Transverse colon (tissue), 3 donors: ENCODE data around the gene CGREF1.

Experiments used
- EP300 ChIP-seq: sonication (generic); formaldehyde crosslinking; IDR thresholded peaks from one replicate; pipeline ENCODE4 v1.6.1; 2017; ENCODE audit warnings: antibody characterized with exemption, low read depth
- TF ChIP-seq, protein P1 (sequence below), 5 experiments: fragments of 200-600 bp in 3 of 5; fragments of 450-650 bp in 2 of 5; sonication (generic) in 3 of 5; IDR thresholded peaks; 1 replicate in 2 of 5; 2 replicates in 3 of 5; pipeline ENCODE4 v1.5.1; 2016 to 2017; ENCODE audit warnings: antibody characterized with exemption in 5 of 5, inconsistent platforms in 3 of 5, mild to moderate bottlenecking in 2 of 5, moderate library complexity in 1 of 5

DNA sequence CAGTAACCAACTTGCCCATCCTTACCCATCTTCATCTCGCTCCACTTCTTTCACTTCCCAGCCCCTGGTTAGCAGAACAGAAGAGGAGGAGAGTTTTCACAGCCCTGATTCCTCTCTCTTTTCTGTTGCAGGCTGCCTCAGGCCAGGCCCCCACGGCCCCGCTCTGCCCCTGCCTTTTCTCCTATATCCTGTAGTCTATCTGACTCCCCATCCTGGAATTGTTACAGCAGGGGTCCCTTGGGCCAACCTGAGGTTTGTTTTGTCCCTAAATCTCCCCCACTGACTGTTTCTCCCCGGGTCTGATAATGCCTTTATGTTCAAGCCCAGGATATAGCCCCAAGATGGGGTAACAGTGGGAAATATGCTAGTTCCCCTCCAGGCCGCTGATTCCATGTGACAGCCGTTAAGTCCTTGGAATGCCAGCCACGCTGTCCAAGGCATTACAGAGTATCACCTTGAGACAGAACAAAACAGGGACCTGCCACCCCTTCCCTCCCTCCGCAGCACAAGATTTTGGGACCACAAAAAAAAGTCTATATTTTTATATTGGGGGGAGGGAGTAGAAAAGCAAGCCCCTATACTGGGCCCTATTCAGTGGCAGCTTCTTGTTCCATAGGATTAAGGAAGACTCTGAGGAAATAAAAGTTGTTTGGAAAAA, 48.8 kb downstream of the CGREF1 start:
- TF ChIP-seq, protein P1, sequence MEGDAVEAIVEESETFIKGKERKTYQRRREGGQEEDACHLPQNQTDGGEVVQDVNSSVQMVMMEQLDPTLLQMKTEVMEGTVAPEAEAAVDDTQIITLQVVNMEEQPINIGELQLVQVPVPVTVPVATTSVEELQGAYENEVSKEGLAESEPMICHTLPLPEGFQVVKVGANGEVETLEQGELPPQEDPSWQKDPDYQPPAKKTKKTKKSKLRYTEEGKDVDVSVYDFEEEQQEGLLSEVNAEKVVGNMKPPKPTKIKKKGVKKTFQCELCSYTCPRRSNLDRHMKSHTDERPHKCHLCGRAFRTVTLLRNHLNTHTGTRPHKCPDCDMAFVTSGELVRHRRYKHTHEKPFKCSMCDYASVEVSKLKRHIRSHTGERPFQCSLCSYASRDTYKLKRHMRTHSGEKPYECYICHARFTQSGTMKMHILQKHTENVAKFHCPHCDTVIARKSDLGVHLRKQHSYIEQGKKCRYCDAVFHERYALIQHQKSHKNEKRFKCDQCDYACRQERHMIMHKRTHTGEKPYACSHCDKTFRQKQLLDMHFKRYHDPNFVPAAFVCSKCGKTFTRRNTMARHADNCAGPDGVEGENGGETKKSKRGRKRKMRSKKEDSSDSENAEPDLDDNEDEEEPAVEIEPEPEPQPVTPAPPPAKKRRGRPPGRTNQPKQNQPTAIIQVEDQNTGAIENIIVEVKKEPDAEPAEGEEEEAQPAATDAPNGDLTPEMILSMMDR (IDR thresholded peaks at IDR 0.05) = no peak
- no peak for TF ChIP-seq EP300
